ENCODE measurements around the gene TMEM220.
"Not testable (repeated sequence)": the region's sequence is repeated elsewhere in the genome, so short reads cannot be mapped to it uniquely, and the experiment has no call there.

Gene TMEM220

DNA sequence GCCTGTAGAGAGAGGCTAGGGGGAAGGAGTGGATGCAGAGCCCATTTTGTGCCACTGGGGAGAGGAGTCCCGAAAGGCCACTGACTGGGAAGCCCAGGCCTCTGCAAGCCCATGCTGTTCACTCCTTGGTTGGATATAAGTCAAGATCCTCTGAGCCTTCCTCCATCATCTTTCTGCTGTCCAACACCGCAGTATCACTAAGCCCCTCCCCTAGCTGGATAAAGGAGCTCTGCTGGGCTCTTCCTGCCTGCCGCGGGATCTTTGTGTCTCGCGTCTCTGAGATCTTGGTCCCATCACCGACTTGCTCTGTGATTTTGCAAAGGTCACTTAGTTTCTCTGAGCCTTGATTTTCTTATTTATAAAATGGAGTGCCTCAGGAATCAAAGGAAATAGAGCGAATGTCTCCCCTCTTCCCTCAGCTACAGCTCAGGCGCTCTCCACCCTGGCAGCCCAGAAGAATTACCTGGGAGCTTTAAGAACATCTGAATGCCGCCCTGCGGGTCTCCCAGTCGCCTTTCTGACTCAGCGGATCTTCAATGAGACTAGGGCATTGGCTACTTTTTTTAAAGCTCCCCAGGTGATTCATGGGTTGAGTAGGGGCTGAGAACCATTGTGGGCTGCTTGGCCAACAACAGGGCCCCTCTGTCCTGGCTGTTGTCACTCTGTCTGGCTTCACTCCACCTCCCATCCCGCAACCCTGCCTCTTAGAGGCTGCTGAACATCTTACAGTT lies 25.2 kb upstream of the TMEM220 start:
- no peak for DNase-seq

DNA sequence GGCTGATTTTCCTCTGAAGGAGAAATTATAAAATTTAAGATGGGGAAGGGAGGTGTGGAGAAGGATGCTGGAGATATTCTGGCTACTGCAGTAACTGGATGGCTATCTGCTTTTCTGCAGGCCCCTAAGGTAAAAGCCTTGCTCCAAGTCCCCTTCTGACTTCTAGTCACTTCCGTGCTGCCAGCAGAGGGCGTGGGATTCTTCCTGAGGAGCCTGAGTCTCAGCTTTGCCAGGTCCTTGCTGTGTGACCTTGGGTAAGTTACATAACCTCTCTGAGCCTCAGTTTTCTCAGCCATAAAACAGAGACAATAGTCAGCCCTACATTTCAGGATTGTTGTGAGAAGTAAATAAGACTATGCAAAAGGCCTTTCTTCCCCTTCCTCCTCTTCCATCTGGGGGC lies 24.3 kb upstream of the TMEM220 start:
- no peak for DNase-seq

DNA sequence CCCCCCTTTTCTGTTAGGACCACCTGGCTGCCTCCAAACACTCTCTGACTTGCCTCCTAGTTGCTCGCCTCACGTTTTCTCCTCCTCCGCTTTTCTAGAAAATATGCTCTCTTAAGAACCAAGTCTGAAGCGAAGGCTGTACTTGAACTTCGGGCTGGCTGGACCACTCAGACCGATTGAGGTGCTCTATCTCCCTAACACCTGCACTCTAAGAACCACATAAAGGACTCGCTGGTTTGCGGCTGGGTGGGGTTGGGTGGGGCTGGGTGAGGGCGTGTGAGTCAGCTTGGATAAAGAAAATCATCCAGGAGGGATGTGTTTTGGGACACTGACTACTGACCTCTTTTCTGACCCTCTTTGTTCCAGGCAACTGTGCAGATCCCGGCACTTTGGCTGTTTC lies 22.9 kb upstream of the TMEM220 start:
- no peak for DNase-seq

DNA sequence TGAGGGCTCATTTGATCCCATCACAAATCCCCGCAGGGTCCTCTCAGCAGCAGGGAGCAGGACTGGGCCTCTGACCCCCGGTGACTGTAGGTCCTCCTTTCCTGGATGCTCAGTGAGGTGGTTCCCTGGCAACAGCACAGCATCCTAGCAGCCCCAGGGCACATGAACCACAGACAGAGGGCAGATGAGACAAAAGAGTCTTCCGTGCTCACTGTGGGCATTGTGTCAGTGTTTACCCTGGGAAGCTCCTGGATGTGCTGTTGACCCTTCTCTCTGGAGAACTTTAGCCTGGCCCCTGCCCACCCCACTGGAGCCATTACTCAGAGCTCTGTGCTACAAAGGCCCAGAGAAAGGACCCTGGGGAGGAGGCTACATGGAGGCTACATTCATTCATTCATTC lies 21.7 kb upstream of the TMEM220 start:
- no peak for DNase-seq

DNA sequence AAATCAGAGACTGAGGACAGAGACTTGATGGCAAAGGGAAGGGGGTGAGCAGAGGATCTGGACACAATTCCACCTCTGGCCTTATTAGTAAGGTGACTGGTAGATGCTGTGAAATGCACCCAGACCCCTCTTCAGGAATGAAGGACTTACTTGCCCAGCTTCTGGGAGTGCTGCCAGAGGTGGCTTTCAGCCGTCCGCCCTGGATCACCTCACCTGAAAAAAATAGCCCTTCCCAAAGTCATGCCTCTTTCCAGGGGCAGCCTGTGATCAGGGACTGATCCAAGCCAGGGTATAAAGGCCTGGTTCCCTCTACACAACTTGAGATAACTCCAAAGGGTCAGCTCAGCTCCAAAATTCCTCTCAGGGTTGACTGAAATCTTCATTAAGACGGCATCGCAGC lies 20.4 kb upstream of the TMEM220 start:
- DNase-seq = no peak

DNA sequence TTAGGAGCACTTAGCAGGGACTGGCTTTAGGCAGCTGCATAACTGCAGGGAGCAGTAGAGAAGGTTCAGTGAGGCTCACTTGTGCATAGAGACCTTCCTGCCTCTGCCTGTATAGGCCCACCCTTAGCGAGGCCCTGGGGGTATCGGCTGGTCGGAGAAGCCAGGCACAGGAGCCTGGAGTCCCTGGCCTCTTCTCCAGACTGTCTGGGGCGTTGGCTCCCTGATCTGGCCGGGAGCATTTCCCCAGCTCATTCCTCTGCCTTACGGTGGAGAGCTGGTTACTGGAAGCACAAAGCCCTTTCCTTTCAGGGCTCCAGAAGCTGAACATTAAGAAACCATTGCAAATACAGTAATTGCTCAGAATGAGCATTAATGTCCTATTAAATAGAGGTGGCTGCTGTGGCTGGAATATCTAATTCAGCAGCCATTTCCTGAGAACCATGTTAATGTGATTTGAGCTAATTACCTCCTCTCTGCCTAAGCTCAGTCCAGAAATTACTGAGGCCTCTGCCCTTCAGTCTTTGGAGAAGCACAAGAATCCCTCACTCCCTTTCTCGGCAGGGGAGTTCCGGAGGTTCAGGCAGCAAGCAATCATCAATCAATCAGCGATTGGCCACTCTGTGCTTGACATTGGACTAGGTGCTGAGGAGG lies 18.8 kb upstream of the TMEM220 start:
- DNase-seq = no peak

DNA sequence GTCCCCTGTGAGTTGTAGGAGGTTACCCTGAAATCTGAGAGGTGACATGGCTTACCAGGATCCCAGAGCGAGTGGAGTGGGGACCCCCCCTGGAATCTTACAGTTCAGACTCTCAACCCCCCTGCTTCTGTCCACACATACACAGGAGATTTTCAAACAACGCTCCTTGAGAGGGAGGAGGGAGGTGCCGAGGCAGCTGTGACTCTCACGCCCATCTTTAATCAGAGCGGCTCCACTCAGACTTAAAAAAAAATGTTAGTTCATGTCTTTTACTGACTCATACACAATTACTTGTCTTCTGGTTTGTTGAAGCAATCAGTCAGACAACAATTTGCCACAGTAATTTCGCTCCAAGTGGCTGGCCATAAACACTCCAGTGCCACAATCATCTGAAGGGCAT lies 15.4 kb upstream of the TMEM220 start:
- no peak for DNase-seq

DNA sequence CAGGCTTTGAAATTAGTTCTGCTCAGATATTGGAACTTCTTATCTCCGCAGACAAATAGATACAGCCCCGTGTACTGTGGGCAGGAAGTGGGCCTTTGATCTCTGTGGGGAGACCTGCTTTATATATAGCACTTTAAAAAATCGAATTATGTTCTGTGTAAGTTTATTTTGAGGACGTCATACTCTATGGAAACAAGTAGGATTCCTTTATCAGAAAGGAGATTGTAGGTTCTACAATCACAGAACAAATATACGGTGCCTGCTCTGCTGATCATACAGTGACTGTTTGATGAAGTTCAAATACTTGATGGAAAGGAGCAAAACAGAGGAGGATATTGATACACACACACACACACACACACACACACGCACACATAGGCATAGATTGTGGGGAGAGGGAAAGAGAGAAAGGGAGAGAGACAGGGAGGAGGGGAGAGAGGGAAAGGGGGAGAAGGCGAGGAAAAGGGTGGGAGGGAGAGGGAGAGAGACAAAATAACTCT lies 14.7 kb upstream of the TMEM220 start:
- DNase-seq = no peak

DNA sequence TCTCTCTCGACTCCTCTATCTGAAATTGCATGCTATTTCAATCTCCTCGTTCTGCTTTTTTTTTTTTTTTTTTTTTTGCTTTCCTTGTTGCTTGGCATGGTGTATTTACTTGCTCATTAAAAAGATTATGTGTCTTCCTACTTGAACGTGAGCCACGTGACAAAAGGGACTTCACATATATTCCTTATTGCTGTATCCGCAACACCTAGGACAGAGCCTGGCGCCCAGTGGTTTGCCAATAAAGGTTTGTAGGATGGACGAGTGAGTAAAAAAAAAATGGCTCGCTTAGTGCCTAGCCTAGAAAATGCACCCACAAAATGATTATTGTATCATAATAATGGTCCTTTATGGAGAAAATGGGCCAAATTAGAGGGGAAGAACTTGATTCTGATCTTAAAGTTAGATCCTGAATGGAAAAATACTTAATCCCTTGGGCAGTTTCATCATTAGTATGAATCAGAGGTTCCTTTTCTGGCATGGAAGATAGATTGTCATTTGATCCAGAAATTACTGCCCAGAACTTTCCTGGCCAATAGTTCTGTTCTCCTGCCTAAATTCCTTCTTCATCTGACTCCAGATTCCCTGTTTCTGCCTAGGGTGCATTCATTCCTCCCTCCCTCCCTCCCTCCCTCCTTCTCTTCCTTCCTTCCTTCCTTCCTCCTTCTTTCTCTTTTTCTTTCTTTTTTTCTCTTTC lies 13.6 kb upstream of the TMEM220 start:
- no peak for DNase-seq

DNA sequence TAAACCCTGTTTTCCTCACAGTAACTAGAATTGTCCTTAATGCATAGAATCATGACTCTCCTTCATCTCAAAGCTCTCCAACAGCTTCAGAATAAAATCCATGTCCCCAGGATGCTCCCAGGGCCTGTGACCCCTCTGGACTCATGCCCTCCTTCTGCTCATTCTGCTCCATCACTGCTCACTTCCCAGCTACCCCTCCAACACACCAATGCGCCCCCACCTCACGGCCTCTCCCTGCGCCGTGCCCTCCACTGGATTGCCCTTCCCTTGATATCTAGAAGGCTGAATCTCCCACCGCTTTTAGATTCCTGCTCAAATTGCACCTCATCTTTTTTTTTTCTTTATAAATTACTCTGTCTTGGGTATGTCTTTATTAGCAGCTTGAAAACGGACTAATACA lies 12.6 kb upstream of the TMEM220 start:
- no peak for DNase-seq

DNA sequence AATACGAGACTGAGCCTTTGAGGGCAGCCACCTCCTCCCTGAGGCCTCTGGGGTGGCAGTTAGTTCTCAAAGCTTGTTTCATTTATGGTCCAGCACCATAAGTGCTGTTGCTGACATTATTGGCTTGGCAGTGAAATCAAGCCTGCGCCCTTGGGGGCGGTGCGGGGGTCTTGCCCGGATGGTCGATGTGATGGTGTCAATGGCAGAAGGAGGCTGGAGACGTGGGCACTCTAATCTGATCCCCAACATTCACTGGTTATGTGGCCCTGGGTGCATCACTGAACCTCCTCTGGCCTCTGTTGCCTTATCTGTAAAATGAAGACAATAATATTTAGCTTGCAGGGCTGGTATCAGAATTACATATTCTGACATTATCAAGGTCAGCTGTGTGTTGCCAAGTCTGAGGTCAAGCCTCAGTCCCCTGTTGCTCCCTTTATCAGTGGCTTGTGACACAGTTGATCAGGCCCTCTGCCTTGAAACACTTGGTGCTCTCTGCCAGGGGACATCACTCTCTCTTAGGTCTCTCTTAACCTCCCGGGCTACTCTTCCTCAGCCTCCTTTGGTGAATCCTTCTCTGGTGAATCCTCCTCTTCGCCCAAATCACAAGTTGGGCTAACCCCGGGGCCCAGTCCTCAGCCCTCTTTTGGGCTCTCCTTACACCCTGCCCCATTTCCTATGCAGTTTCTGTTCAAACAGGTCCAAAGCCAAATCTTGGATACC lies 11.8 kb upstream of the TMEM220 start:
- no peak for DNase-seq

DNA sequence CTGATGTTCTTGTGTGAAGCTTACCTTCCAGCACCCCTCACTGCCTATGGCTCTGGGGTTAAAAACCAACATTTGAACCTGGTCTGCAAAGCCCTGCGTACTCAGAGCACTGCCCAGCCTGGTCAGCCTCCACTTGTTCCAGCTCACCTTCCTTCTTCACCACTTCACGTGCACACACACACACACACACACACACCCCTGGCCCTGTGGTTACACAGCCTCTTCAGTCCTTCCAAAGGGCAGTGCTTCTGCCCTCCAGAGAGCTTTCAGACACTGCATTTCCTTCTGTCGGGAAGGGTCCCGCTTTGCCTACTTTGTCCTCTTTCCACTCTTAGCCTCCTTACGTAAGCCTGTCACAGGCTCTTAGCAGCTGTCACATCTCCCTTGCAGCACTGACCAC lies 9.6 kb upstream of the TMEM220 start:
- DNase-seq = no peak

DNA sequence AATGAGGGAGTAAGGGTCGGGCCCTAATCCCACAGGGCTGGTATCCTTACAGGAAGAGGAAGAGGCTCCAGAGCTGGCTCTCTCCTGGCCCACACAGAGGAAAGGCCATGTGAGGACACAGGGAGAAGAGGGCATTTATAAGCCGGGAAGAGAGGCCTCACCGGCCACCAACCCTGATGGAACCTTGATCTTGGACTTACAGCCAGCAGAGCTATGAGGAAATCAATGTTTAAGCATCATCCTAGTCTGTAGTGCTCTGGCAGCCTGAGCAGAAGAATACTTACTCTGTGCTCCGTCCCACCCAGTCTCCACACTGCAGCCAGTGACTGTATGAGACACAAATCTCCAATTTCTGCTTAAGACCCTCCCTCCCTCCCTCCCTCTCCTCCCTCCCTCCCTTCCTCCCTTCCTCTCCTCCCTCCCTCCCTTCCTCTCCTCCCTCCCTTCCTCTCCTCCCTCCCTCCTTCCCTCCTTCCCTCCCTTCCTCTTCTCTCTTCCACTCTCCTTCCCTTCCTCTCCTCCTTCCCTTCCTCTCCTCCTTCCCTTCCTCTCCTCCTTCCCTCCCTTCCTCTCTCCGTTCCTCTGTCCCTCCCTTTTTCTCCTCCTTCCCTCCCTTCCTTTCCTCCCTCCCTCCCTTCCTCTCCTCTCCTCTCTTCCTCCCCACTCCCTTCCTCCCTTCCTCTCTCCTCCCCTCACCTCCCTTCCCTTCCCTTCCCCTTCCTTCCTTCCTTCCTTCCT lies 8.9 kb upstream of the TMEM220 start:
- DNase-seq = no peak

DNA sequence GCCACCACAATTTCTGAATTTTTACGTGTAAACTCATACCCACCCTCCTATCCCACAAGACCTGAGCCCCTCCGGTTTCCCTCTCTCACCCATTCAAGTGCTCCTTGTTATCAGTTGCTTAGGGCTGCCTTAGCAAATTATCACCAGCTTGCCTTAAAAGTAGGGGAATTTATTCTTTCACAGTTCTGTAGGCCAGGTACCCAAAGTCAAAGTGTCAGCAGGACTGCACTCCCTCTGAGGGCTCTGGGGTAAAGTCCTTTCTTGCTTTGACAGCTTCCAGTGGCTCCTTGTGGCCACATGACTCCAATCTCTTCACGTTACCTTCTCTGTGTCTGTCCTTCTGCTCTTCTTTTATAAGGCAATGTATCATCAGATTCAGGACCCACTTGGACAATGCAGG lies 7.9 kb upstream of the TMEM220 start:
- DNase-seq = no peak

DNA sequence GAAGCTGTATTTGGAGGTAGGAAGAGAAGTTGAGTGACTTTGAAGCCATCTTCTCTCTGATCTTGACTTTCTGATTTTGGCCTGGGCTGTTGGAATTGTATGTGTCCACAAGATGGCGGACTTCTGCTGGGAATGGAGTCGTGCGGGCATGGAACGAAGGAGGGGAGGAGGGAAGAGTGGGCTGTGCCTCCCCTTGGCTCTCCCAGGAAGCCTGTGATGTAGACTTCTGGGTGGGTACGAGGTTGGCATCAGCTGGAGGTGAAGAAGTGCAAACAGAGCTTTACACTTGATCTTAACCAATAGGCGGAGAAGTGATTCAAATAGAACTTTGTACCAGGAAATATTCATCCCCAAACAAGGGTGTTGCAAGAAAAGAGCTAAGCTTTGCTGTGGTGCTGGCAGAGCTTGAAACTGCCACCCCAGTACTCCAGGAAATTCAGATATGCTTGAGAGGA lies 7.4 kb upstream of the TMEM220 start:
- DNase-seq = no peak

DNA sequence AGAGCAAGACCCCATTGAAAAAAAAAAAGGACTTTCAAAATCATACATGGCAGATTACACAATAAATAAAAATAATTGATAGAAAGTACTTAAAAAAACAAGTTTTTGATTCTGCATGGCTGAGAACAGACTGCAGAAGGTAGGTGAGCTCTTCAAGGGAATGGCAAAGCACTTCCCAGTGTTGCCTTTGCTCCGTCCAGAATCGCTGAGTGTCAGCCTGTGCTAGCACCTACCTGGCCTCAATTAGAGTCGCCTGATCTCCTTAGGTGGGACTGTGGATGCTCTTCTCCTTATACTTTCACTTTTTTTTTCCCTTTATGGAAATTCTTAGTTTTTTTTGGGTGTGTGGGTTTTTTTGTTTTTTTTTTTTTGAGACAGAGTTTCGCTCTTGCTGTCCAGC lies 6.0 kb upstream of the TMEM220 start:
- DNase-seq = no peak

DNA sequence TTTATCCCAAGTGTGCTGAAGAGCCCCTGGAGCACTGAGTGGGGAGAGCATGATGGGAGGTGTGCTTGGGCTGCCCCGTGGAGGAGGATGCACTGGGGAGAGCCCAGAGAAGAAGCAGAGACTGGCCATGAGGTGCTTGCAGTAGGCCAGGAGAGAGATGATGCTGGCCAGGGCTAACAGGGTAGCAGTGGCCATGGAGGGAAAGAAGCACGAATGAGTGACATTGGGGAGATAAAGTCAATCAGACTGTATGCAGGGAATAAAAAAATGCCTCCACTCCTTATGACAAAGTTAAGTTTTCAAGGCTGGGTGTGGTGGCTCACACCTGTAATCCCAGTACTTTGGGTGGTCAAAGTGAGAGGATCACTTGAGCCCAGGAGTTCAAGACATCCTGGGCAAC lies 5.4 kb upstream of the TMEM220 start:
- no peak for DNase-seq

DNA sequence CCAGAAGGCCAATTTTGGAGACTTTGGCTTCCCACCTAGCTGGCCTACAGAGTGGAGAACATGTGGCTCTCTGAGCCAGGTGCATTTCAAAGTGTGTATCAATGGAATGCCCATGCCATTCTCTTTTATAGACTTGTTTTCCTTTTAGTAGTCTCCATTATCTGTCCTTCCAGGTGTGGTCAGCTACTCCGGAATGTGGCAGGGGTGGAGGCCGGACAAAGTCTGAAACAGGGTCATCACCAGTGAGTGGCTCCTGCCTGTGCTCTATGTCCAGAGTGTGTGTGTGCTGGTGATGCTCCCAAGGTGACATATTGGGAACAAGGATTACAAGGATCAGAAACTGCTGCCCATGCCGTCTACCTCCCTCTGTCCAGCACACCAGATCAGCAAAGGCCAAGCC lies 3.8 kb upstream of the TMEM220 start:
- no peak for DNase-seq

DNA sequence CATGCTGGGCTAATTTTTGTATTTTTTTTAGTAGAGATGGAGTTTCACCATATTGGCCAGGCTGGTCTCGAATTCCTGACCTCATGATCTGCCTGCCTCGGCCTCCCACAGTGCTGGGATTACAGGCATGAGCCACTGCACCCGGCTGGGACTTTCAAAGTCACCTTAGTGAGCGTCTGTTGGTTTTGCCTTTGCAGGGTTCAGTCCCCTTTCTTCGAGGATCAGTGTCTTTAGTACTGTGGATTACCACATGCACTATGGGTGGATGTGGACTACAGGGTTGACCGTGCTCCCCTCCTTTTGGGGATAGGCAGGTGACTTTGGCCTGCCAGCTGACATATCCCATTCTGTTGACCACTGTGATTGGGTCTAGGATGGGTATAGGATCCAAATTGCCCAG lies 2.3 kb upstream of the TMEM220 start:
- DNase-seq = not testable (repeated sequence)

DNA sequence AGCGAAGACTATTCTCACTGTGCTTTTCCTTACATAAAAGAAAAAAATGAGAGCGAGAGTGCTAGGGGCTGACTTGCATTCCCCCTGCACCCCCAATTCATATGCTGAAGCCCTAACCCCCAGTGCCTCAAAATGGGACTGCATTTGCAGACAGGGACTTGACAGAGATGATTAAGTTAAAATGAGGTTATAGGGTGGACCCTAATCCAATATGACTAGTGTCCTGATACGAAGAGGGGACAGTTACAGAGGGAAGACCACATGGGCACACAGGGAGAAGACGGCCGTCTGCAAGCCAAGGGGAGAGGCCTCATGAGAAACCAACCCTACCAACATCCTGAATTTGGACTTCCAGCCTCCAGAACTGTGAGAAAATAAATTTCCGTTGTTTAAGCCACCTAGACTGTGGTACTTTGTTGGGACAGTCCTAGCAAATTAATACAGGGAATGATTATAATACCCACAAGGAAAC lies 1.6 kb upstream of the TMEM220 start:
- no peak for DNase-seq

DNA sequence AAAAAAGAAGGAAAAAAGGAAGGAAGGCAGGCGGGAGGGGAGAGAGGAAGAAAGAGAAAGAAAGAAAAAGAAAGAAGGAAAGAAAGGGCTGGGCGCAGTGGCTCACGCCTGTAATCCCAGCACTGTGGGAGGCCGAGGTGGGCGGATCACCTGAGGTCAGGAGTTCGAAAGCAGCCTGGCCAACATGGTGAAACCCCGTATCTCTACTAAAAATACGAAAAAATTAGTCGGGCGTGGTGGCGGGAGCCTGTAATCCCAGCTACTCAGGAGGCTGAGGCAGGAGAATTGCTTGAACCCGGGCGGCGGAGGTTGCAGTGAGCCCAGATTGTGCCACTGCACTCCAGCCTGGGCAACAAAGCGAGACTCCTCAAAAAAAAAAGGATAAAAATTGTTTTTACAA lies 424 bp upstream of the TMEM220 start:
- not testable (repeated sequence) for DNase-seq

DNA sequence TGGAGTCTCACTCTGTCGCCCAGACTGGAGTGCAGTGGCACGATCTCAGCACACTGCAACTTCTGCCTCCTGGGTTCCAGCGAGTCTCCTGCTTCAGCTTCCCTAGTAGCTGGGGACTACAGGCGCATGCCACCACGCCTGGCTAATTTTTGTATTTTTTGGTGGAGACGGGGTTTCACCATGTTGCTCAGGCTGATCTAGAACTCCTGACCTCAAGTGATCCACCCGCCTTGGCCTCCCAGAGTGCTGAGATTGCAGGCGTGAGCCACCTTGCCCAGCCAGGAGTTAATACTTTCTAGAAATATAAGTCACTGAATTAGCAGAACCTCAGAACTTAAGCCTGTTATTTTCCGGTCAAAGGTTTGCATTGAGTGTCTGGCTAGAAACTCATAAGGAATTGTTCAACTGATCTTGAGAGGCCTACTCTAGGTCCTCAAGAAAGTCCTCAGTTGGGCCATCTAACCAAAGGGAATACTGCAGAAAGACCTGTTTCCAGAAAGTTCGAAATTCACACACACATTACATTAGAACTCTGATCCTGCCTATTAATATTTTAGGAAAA lies 1.4 kb downstream of the TMEM220 start:
- DNase-seq = no peak

Measured in NCI-H187 treated with DMSO at 0.1 percent for 48 hours (cell line).